ENCODE results near the gene MAMSTR.
"Not testable (repeated sequence)": the region's sequence is repeated elsewhere in the genome, so short reads cannot be mapped to it uniquely, and the experiment has no call there.

The MAMSTR gene

DNA sequence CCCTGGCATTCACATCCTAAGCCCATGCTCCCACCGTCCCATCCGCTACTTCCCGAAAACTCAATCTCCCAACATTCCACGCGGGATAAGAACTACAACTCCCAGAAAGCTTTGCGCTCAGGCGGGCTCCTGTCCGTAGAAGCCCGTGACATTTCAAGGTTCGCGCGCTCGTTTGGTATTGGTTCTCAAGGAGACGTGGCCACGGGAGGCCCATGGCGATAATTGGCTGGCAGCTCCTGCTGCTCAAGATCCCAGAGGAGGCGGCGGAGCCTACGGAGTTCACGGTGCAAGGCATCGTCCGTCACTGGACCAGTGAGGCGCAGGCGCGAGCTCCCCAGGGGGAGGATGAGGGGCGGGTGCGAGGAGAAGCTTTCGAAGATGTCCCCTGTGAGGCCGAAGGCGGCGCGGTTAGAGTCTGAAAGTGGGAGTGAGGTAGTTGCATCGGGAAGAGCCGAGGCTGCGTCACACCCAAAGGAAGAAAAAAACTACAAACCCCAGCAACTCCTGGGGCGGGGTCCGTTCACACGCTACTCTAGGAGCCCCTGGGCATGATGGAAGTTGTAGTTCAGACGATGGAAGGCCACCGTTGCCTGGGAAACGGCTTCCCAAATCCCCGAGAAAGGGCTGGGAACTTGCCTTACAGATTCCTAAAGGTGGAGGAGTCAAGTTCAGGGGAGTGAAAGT lies 1.2 kb upstream of the MAMSTR start:
- FAIRE-seq (peak; percentile 55), DNase-seq (ENCODE audit: low spot score) (peak; percentile 96)

DNA sequence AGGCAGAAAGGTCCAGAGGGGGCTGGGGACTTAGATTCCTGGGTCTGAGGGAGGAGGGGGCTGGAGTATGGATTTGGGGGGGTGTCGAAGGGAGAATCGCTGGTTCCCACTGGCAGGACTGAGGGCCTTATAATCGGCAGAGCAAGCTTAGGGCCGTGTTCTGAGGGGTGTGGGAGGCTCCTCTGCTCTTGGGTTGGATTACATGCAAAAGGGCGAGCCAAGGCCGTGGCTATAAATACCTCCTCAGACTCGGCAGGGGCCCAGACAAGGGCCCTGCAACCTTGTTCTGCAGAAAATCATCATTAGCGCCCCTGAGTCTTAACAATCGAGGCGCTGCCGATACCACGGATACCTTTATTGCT lies 707 bp upstream of the MAMSTR start:
- DNase-seq (ENCODE audit: low spot score), result no peak
- no peak for FAIRE-seq

DNA sequence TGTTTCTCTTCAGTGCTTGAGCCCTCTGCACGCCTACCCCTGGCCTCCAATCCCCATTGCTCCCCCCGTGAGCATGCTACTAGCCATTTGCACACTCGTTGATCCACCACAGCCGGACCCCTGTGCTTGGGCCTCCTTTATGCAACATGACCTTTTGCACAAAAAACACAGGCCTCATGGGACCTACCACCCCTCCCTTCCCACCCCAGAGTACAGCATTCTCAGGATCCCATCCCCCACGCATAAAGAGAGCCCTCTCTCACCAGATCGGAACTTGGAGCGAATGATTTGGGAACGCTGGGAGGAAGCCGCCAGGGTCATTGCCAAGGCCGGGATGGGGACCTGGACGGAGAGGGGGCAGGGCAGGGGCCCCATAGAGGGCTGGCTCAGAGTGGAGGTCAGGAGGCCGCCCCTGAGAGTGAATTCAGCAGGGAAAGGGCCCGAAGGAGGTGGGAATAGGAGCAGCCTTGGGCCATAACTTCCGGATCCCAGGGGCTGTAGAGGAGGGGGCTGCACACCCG lies 754 bp downstream of the MAMSTR start:
- FAIRE-seq (no peak), DNase-seq (ENCODE audit: low spot score) (no peak)

DNA sequence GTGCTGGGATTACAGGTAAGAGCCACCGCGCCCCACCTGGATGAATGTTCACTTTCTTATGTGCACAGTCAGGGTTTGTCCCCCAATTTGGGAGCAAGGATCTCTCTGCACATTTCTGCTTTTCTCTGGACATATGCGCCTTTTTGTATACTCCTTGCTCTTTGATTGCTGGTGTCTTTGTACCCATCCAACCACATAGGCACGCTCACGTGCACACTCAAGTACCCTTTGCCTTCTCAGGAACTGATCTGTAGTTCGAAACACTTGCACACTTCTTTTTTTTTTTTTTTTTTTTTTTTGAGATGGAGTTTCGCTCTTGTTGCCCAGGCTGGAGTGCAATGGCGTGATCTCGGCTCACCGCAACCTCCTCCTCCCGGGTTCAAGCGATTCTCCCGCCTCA lies 1.4 kb downstream of the MAMSTR start:
- DNase-seq (ENCODE audit: low spot score), result not testable (repeated sequence)

DNA sequence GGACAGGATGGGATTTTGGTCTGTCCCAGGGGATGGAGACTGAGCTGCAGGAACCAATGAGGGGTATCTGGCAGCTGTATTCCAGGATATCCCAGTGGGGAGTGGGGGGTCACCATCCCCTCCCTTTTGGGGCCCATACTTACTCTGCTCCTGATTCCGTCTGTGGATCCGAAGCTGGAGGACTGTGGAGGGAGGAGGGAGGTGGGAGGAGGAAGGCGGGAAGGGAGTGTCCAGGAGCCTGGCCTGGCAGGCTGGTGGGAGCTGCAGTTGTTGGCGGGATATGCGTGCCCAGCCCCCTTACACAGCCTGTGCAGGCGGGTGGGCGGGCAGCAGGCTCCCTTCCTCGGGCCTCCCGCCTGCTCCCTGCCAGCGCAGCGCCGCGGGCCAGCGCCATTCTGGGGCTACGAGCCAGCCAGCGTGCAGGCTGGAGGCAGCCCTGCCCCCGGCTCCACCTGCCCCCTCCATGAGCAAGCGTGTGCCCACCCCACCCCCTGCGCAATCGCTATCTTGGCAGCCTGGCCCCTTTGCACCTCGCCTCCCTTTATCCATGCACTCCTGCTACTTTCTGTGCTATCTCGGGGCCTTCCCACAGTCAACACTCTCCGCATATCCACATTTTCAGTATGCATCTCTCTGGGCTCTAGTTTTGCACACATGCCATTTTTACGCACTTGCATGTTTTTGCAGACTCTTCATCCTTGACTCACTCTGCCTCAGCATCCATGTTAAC lies 2.8 kb downstream of the MAMSTR start:
- DNase-seq (ENCODE audit: low spot score), result no peak
- FAIRE-seq, result no peak

More for the DNA sequence above, 1.4 kb downstream of the MAMSTR start:
- not testable (repeated sequence) for FAIRE-seq

DNA sequence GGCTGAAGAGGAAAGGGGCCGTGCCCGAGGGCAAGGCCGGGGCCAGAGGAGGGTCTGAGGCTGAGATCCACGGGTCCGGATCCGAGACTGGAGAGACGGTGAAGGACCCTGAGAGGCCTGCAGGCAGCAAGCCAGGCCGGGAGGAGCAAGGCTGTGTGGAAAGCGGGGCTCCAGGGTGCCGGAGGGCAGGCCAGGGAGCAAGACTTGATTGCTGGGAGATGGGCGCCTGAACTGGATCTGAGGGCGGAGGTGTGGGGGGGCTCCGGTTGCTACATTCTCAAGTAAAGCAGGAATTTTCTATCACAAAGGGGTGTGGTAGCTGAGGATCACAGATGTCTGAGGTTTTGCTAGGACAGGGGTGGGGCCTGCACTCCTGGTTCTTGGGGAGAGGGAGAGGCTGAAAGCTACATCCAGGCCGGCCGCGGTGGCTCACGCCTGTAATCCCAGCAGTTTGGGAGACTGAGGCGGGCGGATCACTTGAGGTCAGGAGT lies 3.8 kb downstream of the MAMSTR start:
- DNase-seq (ENCODE audit: low spot score) (no peak), FAIRE-seq (no peak)

DNA sequence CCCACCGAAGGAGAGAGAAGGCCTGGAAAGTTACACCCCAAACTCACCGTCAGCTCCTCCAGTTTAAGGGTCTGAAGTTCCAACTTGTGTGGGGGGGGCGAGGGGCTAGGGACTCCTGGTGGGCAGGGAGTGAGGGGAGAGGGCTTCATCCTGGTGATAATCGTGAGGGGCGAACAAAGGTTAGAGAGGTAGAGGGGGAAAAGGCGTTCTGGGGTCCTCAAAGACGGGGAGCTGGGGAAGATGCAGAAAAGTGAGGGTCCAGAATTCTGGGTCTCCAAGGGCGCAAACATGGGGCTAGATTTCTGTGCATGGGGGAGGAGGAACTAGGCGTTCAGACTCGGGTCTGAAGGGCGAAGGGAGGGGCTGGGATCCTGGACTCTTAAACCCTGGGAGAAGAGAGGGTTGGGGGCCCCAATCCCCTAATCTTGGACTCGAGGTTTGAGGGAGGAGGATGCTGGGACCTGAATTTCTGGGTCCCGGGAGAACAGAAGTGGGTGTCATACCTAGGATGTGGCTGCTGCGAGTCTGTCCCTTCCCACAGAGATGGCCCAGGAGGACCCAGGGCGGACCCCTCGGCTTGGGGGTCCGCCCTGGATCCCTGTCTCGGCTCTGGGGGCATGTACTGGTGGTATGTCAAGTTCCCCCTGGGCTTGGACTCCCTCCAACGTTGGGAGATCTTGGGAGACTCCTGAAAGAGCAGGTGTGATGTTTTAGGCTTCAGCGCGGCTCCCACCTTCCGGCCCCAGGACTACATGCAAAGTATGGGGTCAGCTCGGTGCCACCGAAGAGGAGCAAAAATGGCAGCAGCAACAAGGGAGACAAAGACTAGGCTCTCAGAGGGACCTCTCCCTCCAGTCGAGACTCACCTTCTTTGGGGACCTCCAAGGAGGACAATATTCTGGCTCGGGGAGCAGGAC lies 4.5 kb downstream of the MAMSTR start:
- no peak for FAIRE-seq

DNA sequence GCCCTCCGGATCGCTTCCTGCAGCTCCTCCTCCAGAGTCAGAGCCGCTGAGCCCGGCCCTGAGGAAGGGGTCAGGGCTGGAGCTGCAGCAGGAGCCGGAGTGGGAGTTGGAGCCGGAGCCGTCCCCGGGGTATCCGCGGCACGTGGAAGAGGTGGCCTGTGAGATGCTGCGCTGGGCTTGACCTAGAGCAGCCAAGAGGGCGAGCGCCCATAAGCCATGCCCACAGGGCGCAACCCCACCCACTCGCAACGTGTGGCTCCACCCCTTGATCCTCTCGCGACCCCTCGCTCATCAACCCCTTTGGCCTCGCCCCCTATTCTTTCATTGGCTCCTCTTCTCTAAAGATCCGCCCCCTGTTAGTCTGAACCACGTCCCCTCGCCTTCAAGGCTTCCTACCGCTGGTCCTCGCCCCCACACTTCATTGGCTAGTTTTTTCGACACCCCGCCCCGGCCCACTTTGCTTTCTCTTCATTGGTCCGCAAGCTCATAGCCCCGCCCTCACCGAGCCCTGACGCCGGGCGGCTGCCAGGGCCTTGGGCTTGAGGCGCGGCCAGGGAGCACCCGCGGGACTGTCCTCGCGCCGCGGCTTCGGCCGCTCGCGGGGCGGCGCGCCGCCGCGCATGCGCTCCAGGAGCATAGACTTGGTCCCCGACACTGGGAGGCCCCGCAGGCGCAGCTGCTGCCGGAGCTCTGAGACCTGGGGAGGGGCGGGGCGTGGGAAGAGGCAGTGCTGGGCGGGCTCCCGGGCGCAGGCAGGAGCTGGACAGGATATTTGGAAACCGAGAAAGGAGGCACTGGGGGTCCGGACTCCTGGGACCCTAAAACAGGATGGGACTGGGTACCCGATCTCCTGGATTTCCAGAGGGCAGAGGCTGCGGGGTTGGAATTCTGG lies 5.4 kb downstream of the MAMSTR start:
- DNase-seq (ENCODE audit: low spot score) (peak; percentile 99), FAIRE-seq (peak; percentile 77)

More for the DNA sequence above, 4.5 kb downstream of the MAMSTR start:
- DNase-seq (ENCODE audit: low spot score), result no peak

DNA sequence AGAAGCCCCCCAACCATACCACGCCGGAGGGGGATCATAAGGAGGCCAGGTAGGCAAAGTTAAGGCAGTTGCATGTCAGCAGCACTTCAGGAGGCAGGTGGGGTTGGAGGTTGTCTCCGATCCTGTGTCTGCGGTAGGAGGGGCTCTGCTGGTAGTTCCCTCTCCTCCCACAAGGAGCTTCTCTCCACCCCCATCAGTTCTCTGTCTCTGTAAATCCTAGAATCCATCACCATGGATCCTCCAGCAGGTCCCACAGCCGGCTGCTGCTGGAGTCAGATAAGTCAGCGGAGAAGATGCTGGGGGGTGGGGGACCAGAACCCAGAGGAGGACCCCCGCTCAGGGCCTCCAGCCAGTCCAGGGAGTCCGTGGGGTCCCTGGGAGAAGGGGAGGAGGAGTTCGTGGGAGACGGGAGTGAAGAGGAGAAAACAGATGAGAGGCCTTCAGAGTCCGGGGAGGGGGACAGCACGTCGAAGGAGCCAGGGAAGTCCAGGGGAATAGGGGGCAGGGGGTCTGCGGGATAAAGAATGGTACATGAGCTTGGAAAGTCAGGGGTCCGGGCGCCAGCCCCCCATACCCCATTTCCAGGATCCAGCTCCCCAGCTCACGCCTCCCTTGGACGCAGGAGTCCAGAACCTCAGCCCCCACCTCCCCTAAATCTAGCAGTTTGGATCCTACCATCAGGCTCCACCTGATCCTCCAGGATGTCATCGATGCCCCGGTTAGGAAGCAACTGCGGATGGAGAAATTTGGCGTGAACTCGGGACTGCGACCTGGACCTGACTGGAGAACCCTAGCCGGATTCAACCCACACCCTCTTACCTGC lies 6.3 kb downstream of the MAMSTR start:
- peak; percentile 58 for DNase-seq (ENCODE audit: low spot score)
- no peak for FAIRE-seq

DNA sequence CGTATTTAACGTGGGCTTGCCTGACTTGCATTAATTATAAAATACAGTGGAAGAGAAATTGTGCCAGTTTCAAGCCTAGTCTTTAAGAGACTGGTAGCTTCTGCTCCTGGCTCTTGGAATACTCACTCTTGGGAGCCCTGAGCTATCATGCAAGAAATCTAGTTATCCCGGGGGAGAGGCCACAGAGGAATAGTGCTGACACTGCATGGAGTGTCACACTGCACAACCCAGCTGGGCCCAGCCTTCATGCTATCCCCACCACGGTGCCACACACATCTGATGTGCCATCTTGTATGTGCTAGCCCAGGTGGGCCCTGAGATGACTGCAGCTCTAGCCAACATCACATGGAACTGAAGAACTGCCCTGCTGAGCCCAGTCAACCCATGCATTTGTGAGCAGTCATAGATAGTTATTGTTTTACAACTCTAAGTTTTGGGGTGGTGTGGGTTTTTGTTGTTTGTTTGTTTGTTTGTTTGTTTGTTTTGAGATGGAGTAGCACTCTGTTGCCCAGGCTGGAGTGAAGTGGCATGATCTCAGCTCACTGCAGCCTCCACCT lies 8.3 kb downstream of the MAMSTR start:
- FAIRE-seq (no peak), DNase-seq (ENCODE audit: low spot score) (no peak)

DNA sequence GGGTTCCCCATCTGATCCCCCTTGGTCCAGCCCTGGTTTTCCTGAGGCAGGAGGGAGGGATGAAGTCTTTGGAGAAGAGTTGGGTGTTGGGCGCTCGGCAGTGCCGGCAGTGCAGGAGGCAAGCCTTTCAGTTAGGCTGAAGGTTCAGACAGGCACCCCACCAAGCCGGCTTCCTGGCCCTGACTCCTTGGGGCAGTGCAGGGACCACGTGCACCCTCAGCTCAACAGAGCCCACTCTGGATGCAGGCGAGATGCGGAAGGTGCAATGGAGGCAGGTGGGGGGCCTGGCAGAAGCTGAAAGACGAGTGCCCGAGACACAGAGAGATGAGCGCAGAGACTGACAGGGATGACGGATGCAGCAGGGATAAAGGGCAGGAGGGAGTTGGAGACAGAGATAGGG lies 11.1 kb downstream of the MAMSTR start:
- FAIRE-seq, result no peak
- DNase-seq (ENCODE audit: low spot score), result no peak

DNA sequence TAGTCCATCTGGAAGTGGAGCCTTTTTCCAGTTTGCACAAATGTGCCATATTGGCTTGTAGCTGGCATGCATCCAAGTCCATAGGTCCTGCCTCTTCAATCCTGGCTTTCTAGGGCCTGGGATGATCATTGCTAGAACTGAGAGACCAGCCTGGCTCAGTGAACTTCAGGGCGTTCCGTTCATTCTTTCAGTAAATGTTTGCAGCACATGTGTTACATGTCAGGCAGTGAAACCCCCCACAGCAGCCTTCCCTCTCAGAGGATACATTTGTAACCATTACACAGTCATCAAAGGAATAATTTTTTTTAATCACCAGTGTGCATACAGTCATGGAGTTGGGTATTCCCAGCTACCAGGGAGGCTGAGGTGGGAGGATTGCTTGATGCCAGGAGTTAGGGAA lies 14.1 kb downstream of the MAMSTR start:
- no peak for DNase-seq (ENCODE audit: low spot score)

DNA sequence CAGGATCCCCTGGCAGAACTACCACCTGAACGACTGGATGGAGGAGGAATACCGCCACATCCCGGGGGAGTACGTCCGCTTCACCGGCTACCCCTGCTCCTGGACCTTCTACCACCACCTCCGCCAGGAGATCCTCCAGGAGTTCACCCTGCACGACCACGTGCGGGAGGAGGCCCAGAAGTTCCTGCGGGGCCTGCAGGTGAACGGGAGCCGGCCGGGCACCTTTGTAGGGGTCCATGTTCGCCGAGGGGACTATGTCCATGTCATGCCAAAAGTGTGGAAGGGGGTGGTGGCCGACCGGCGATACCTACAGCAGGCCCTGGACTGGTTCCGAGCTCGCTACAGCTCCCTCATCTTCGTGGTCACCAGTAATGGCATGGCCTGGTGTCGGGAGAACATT lies 16.2 kb downstream of the MAMSTR start:
- FAIRE-seq (peak; percentile 59), DNase-seq (ENCODE audit: low spot score) (no peak)

More for the DNA sequence above, 14.1 kb downstream of the MAMSTR start:
- FAIRE-seq, result no peak

DNA sequence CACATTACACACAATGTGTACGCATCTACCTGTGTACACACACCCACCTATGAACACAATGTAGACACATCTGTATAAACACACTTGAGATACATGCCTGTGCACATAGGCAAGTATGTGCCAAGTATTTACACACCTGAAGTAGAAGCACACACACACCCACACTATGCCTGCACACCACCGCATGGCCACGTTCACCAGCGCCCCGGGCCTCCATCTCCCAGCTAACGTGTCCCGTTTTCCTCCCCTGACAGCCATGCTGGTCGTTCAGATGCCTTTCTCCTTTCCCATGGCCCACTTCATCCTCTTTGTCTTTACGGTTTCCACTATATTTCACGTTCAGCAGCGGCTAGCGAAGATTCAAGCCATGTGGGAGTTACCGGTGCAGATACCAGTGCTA lies 16.8 kb downstream of the MAMSTR start:
- DNase-seq (ENCODE audit: low spot score) (no peak), FAIRE-seq (no peak)

DNA sequence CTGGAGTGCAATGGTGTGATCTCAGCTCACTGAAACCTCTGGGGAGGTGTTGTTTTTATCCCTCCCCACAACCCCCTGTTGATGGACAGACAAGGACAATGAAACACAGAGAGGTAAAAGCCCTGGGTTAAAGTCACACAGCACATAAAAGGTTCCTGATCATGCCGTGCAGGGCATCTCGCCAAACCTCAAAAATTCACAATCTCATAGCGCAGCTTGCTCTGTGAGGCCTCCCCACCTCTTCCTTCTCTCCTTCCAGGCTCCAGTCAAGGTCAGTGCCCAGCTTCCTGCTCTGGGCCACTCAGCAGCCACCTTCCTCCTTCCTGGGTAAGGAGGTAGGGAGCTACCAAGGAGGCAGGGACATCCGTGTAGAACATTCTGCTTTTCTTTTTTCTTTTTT lies 21.5 kb downstream of the MAMSTR start:
- peak; percentile 79 for DNase-seq (ENCODE audit: low spot score)
- no peak for FAIRE-seq

DNA sequence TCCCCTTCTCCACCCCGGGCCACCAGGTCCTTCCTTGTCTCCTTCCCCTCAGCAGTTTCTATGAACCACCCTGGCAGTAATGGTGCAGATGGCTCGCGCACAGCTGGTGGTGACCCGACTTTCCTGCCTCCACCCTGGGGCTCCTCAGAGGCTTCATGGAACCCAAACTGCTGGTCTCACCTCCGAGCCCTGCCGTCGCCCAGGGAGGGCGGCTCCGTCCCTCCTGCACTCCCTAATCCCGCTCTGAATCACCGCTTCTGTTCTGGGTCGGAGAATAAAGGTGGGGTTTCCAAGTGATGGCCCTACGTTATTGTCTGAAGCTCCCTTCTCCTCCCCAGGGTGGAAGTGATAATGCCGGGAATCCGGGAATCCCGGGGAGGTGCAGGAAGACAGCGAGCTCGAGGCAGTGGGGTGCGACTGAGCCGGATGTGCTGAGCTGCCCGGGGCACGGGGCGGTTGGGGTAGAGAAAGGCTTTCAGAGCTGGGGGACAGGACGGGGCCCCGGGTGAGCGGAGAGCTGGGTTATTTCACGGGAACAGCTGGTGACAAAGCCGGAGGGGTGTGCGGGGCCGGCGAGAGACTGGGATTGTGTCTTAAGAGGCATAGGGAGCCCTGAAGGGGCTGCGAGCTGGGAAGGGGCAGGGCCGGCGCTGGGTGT lies 23.0 kb downstream of the MAMSTR start:
- FAIRE-seq (no peak), DNase-seq (ENCODE audit: low spot score) (no peak)

DNA sequence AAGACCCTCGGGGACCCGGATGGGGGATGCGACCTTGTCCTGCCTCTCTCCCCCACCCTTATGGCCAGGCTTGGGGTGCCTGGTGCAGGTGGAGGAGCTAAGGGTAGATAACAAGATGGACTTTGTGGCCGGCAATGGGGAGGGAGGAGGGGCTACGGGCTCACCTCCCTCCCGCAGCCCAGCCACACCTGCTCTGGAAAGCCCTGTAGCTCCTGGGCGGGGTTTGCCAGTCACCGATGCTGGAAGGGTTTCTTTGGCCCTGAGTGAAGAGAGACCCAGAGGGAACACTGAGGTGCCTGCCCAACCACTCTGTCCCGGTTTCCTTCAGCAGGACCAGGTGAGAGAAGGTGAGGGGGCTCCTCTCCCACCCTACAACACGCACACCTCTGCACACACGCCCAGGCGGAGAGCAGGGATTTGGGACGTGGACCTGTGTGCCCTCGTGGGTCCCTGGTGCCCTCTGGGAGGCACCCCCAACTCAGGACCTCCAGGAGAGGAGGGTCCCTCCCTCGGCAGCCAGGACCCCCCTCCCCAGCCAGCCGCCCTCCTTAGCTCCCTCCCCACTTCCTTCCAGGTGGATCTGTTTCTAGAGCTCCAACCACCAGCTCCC lies 23.7 kb downstream of the MAMSTR start, which contains the start of gene FUT2:
Gene FUT2 (plus strand): TSS at position 229 of the 610 bp plus-strand sequence. CDS start 6,986 bp downstream, outside the sequence.
- FAIRE-seq (no peak), DNase-seq (ENCODE audit: low spot score) (no peak)

DNA sequence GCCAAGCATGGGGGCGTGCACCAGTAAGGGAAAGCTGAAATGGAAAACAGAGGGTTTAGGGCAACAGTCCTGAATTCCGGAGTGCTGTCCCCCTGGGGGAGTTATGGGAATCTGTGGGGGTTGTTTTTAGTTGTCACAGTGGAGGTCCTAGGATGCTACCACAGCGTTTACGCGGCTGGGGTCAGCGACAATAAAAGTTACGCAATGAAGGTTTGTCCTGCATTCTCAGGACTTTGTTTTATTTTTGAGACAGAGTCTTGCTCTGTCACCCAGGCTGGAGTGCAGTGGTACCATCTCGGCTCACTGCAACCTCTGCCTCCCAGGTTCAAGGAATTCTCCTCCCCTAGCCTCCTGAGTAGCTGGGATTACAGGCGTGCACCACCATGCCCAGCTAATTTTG lies 25.9 kb downstream of the MAMSTR start:
- DNase-seq (ENCODE audit: low spot score); FAIRE-seq: not testable (repeated sequence)

All from urothelium cell line (cell line).